NCI-H2227 (cell line): ENCODE results near the gene NGEF.

Experiments used
- DNase-seq: peaks from one replicate; lab custom pipeline; 2025; ENCODE audit not compliant: unreplicated experiment; lab: John Stamatoyannopoulos, UW

NGEF gene

GRCh38 chr2:232888099-232888836 is 124.8 kb downstream of the NGEF start:
- DNase-seq = no peak

GRCh38 chr2:232887171-232887850 is 125.7 kb downstream of the NGEF start:
- DNase-seq = no peak

GRCh38 chr2:232886632-232887031 is 126.4 kb downstream of the NGEF start:
- DNase-seq = no peak

- DNase-seq = no peak
These were observed 126.9 kb downstream of the NGEF start for GRCh38 chr2:232886176-232886575.

- DNase-seq = no peak
These were observed 127.6 kb downstream of the NGEF start for GRCh38 chr2:232885264-232885961.

GRCh38 chr2:232884549-232885263 is 128.3 kb downstream of the NGEF start:
- no peak for DNase-seq

- DNase-seq = no peak
These were observed 129.0 kb downstream of the NGEF start for GRCh38 chr2:232884001-232884421.

GRCh38 chr2:232883116-232883721 is 129.8 kb downstream of the NGEF start:
- no peak for DNase-seq

GRCh38 chr2:232882505-232883115 is 130.4 kb downstream of the NGEF start:
- DNase-seq = no peak

GRCh38 chr2:232882085-232882484 is 131.0 kb downstream of the NGEF start:
- no peak for DNase-seq

GRCh38 chr2:232880764-232881351 is 132.2 kb downstream of the NGEF start:
- no peak for DNase-seq

- no peak for DNase-seq
These were observed 133.2 kb downstream of the NGEF start for GRCh38 chr2:232879618-232880494.

- DNase-seq = no peak
These were observed 134.0 kb downstream of the NGEF start for GRCh38 chr2:232878855-232879617.

GRCh38 chr2:232877940-232878511 is 135.0 kb downstream of the NGEF start:
- DNase-seq = no peak

- no peak for DNase-seq
These were observed 136.0 kb downstream of the NGEF start for GRCh38 chr2:232876978-232877441.

- peak; percentile 85 for DNase-seq
These were observed 136.7 kb downstream of the NGEF start for GRCh38 chr2:232876161-232876977.
